Activated T-helper 9 cell treated with anti-CD3 and anti-CD28 coated beads, Interleukin-2, amount 50 U/mL, for 16 hours (primary cell): ENCODE results near the gene RIC3.
"Not testable (repeated sequence)": the region's sequence is repeated elsewhere in the genome, so short reads cannot be mapped to it uniquely, and the experiment has no call there.

Source experiments
- DNase-seq: peaks from one replicate; pipeline ENCODE4 v3.0.0-alpha.2; 2020; ENCODE audit warnings: low read depth

RIC3 gene

GRCh38 chr11:8190431-8190830, 21.6 kb upstream of the RIC3 start:
- no peak for DNase-seq

- DNase-seq: no peak
Measured at GRCh38 chr11:8186429-8186828, 17.6 kb upstream of the RIC3 start.

GRCh38 chr11:8183111-8183510, 14.3 kb upstream of the RIC3 start:
- DNase-seq: no peak

GRCh38 chr11:8180469-8180868, 11.6 kb upstream of the RIC3 start:
- DNase-seq: no peak

- no peak for DNase-seq
Measured at GRCh38 chr11:8178297-8178696, 9.5 kb upstream of the RIC3 start.

- DNase-seq: no peak
Measured at GRCh38 chr11:8177136-8177535, 8.3 kb upstream of the RIC3 start.

- DNase-seq: no peak
Measured at GRCh38 chr11:8167796-8168195, 1.0 kb downstream of the RIC3 start.

- no peak for DNase-seq
Measured at GRCh38 chr11:8164746-8165145, 4.1 kb downstream of the RIC3 start.

- DNase-seq: not testable (repeated sequence)
Measured at GRCh38 chr11:8161627-8162304, 7.1 kb downstream of the RIC3 start.

- DNase-seq: no peak
Measured at GRCh38 chr11:8156877-8157276, 11.9 kb downstream of the RIC3 start.

- no peak for DNase-seq
Measured at GRCh38 chr11:8149726-8150125, 19.1 kb downstream of the RIC3 start.

GRCh38 chr11:8138526-8138925, 30.3 kb downstream of the RIC3 start:
- DNase-seq: no peak

GRCh38 chr11:8127447-8127846, 41.4 kb downstream of the RIC3 start:
- no peak for DNase-seq

- DNase-seq: no peak
Measured at GRCh38 chr11:8126649-8127289, 42.1 kb downstream of the RIC3 start.

- DNase-seq: no peak
Measured at GRCh38 chr11:8122173-8122764, 46.6 kb downstream of the RIC3 start.

- DNase-seq: no peak
Measured at GRCh38 chr11:8111636-8112035, 57.2 kb downstream of the RIC3 start.

GRCh38 chr11:8110396-8110795, 58.4 kb downstream of the RIC3 start:
- no peak for DNase-seq

GRCh38 chr11:8109675-8110074, 59.1 kb downstream of the RIC3 start:
- no peak for DNase-seq

- no peak for DNase-seq
Measured at GRCh38 chr11:8108421-8108820, 60.4 kb downstream of the RIC3 start.

- no peak for DNase-seq
Measured at GRCh38 chr11:8107642-8108041, 61.2 kb downstream of the RIC3 start.

- DNase-seq: no peak
Measured at GRCh38 chr11:8106679-8107078, 62.1 kb downstream of the RIC3 start.

GRCh38 chr11:8105666-8106065, 63.2 kb downstream of the RIC3 start:
- no peak for DNase-seq

GRCh38 chr11:8105133-8105532, 63.7 kb downstream of the RIC3 start:
- DNase-seq: no peak

- no peak for DNase-seq
Measured at GRCh38 chr11:8103909-8104308, 64.9 kb downstream of the RIC3 start.
